ENCODE data around the gene KIF5A.

- TF ChIP-seq POLR2A (IDR thresholded peaks at IDR 0.05), result no peak
- no peak for TF ChIP-seq CTCF (IDR thresholded peaks at IDR 0.05)
These were observed 32.0 kb downstream of the KIF5A start for GRCh38 chr12:57581802-57582201.
